Mesendoderm (in vitro differentiated cells): Measurements from ENCODE around the gene ATP2A2.

Experiments used
- DNase-seq: peaks from one replicate; pipeline ENCODE4 v3.0.0; 2013
- H2AK5ac ChIP-seq: 2 replicates; pipeline ENCODE4 v1.6.1; 2013; ENCODE audit warnings: low read length, inconsistent platforms
- H2BK120ac ChIP-seq: 2 replicates; pipeline ENCODE4 v1.6.1; 2013; ENCODE audit warnings: low read depth, mild to moderate bottlenecking, low read length, moderate library complexity, mixed read lengths
- H2BK15ac ChIP-seq: replicated peaks from 2 replicates; pipeline ENCODE4 v1.6.1; 2013; ENCODE audit warnings: low read depth, mild to moderate bottlenecking, moderate library complexity
- H2BK5ac ChIP-seq: 2 replicates; pipeline ENCODE4 v1.6.1; 2013; ENCODE audit warnings: low read length, inconsistent platforms
- H3K18ac ChIP-seq: 2 replicates; pipeline ENCODE4 v1.6.1; 2013; ENCODE audit warnings: mild to moderate bottlenecking, low read length, mixed read lengths
- H3K23ac ChIP-seq: one replicate; pipeline ENCODE4 v1.6.1; 2013; ENCODE audit warnings: low read length
- H3K27ac ChIP-seq: 2 replicates; pipeline ENCODE4 v1.5.1; 2013; ENCODE audit warnings: low read depth, mild to moderate bottlenecking, inconsistent platforms, low read length, moderate library complexity
- H3K27me3 ChIP-seq: 2 replicates; pipeline ENCODE4 v1.6.1; 2013; ENCODE audit warnings: low read length, control low read depth, mild to moderate bottlenecking, inconsistent platforms; ENCODE audit not compliant: insufficient read depth, poor library complexity
- H3K36me3 ChIP-seq: 2 replicates; pipeline ENCODE4 v1.6.1; 2013; ENCODE audit warnings: low read length, inconsistent platforms; ENCODE audit not compliant: control insufficient read depth, insufficient read depth
- H3K4ac ChIP-seq: one replicate; pipeline ENCODE4 v1.6.1; 2013; ENCODE audit warnings: low read depth, mild to moderate bottlenecking, low read length, moderate library complexity
- H3K4me1 ChIP-seq: 2 replicates; pipeline ENCODE4 v1.6.1; 2013; ENCODE audit warnings: low read depth, low read length, inconsistent platforms; ENCODE audit not compliant: control insufficient read depth
- H3K4me2 ChIP-seq: 2 replicates; pipeline ENCODE4 v1.6.1; 2013; ENCODE audit warnings: low read length
- H3K4me3 ChIP-seq: 2 replicates; pipeline ENCODE4 v1.5.1; 2013; ENCODE audit warnings: mild to moderate bottlenecking, low read length
- H3K56ac ChIP-seq: one replicate; pipeline ENCODE4 v1.6.1; 2013; ENCODE audit warnings: low read length
- H3K79me1 ChIP-seq: 2 replicates; pipeline ENCODE4 v1.6.1; 2013; ENCODE audit warnings: low read length, inconsistent platforms
- H3K79me2 ChIP-seq: 2 replicates; pipeline ENCODE4 v1.6.1; 2013; ENCODE audit warnings: mild to moderate bottlenecking, low read length; ENCODE audit not compliant: control insufficient read depth, insufficient read depth
- H3K9ac ChIP-seq: 2 replicates; pipeline ENCODE4 v1.6.1; 2013; ENCODE audit warnings: low read length, inconsistent platforms
- H4K5ac ChIP-seq: one replicate; pipeline ENCODE4 v1.6.1; 2013; ENCODE audit warnings: low read length
- H4K8ac ChIP-seq: one replicate; pipeline ENCODE4 v1.6.1; 2013; ENCODE audit warnings: low read depth, mild to moderate bottlenecking, control low read depth, low read length, moderate library complexity
- WGBS: extraction: QIAGEN DNeasy Blood & Tissue Kit; methylation state at CpG from one replicate; pipeline ENCODE4 v1.1.7; 2013; ENCODE audit warnings: low lambda C conversion rate, missing lambda C conversion rate; ENCODE audit not compliant: insufficient coverage; ENCODE audit errors: extremely low coverage; 5-methylcytosine and 5-hydroxymethylcytosine counted together

The ATP2A2 gene

DNA sequence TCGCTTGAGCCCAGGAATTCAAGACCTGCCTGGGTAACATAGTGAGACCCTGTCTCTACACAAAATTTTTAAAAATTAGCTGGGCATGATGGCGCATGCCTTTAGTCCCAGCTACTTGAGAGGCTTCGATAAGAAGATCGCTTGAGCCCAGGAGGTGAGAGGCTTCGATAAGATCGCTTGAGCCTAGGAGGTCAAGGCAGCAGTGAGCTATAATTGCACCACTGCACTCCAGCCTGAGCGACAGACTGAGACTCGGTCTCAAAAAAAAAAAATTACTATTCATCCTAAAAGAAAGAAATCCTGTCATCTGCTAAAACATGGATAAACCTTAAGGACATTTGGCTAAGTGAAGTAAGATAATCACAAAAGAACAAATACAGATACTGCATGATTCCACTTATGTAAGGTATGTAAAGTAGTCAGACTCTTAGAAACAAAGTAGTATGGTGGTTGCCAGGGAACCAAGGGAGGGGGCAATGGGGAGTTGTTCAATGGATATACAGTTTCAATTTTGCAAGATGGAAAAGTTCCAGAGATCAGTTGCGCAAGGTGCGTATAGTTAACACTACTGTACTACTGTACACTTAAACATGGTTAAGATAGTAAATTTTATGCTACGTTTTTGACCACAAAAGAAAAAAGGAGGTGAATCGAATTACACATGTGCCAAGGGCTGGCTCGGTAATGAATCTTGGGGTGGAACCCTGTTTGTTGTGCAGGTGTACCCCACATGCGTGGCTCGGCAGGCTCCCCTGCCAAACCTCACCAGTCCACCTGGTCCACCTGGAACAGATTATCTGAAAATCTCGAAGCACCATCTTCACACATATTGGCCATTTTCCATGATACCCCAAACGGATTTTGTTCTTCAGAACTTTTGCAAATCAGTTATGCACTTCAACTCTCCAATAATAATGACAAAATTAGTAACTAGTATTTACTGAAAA is 18.3 kb upstream of the ATP2A2 start:
- no peak overlapping the region for H4K5ac ChIP-seq
- H3K18ac ChIP-seq = no peak overlapping the region
- no peak overlapping the region for H3K56ac ChIP-seq
- H2BK120ac ChIP-seq = no peak overlapping the region
- no peaks in the 10 kb centered on the region for H3K79me1 ChIP-seq
- H3K4me2 ChIP-seq = no peak overlapping the region
- no peak overlapping the region for H3K23ac ChIP-seq
- H3K27ac ChIP-seq = no peak overlapping the region
- H3K27me3 ChIP-seq = no peaks in the 10 kb centered on the region
- no peak overlapping the region for H2AK5ac ChIP-seq
- H4K8ac ChIP-seq = no peak overlapping the region
- no peaks in the 10 kb centered on the region for H3K4me1 ChIP-seq
- no CpG with 5 or more reads among the region's 17 CpGs for WGBS
- no peak overlapping the region for H3K9ac ChIP-seq
- no peaks in the 10 kb centered on the region for H3K79me2 ChIP-seq
- no peak overlapping the region for H2BK15ac ChIP-seq
- no peaks in the 10 kb centered on the region for H3K36me3 ChIP-seq
- H2BK5ac ChIP-seq = no peak overlapping the region
- H3K4me3 ChIP-seq = no peak overlapping the region
- no peak for DNase-seq
- no peak overlapping the region for H3K4ac ChIP-seq

- H3K23ac ChIP-seq = no peak overlapping the region
- no peaks in the 10 kb centered on the region for H3K36me3 ChIP-seq
- no peak overlapping the region for H2BK5ac ChIP-seq
- no peak overlapping the region for H3K27ac ChIP-seq
- H3K9ac ChIP-seq = no peak overlapping the region
- no peak overlapping the region for H2BK15ac ChIP-seq
- H2AK5ac ChIP-seq = no peak overlapping the region
- no peak overlapping the region for H3K4me3 ChIP-seq
- H3K56ac ChIP-seq = no peak overlapping the region
- no peak overlapping the region for H3K18ac ChIP-seq
- H4K8ac ChIP-seq = no peak overlapping the region
- no peaks in the 10 kb centered on the region for H3K79me2 ChIP-seq
- WGBS = no CpG with 5 or more reads among the region's 5 CpGs
- peaks cover 7% of the 10 kb centered on the region for H3K4me1 ChIP-seq
- H2BK120ac ChIP-seq = no peak overlapping the region
- H3K4me2 ChIP-seq = no peak overlapping the region
- no peak overlapping the region for H3K4ac ChIP-seq
- no peak overlapping the region for H4K5ac ChIP-seq
- H3K79me1 ChIP-seq = no peaks in the 10 kb centered on the region
- no peaks in the 10 kb centered on the region for H3K27me3 ChIP-seq
- DNase-seq = no peak
Measured at GRCh38 chr12:110266381-110266960, 14.6 kb upstream of the ATP2A2 start.

GRCh38 chr12:110266980-110267620 is 13.9 kb upstream of the ATP2A2 start:
- Histone ChIP-seq H3K79me1 (no peaks in the 10 kb centered on the region), H3K79me2 (no peaks in the 10 kb centered on the region), H3K9ac (no peak overlapping the region), H3K4me2 (no peak overlapping the region), H2AK5ac (no peak overlapping the region), H2BK120ac (no peak overlapping the region), H3K4ac (no peak overlapping the region), H3K27ac (no peak overlapping the region), H3K4me1 (peaks cover 7% of the 10 kb centered on the region), H3K18ac (no peak overlapping the region), H3K36me3 (no peaks in the 10 kb centered on the region), H4K5ac (no peak overlapping the region), H3K27me3 (no peaks in the 10 kb centered on the region), H2BK5ac (no peak overlapping the region), H3K56ac (no peak overlapping the region), H3K23ac (no peak overlapping the region), H3K4me3 (no peak overlapping the region), H4K8ac (no peak overlapping the region), H2BK15ac (no peak overlapping the region)
- no peak for DNase-seq
- no CpG with 5 or more reads among the region's 9 CpGs for WGBS

DNA sequence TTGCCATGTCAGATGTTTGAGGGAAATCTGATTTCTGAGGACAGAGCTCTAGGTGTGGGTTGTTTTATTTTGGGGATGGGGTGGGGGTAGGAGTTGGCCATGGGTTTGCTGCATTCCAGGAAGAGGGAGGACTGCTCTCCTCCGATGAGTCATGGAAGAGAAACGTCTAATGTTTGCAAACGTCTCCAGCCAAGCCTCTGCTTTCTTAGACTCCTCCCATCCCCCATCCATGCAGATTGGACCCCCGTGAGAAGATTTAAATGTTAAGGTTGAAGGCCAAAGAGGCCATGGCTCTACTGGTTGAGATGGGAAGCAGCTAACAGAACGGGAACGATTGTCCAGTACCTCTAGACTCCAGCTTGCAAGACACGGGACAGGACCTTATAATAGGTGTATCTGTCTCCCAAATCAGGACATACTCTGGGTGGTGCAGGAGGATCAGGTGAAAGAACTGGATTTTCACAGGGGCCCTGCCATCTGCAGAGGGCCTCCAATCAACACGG is 11.4 kb upstream of the ATP2A2 start:
- Histone ChIP-seq H3K36me3 (no peaks in the 10 kb centered on the region), H2BK120ac (no peak overlapping the region), H3K23ac (no peak overlapping the region), H4K5ac (no peak overlapping the region), H4K8ac (no peak overlapping the region), H3K79me1 (no peaks in the 10 kb centered on the region), H2BK5ac (no peak overlapping the region), H3K9ac (no peak overlapping the region), H3K56ac (no peak overlapping the region), H3K4me2 (no peak overlapping the region), H2BK15ac (no peak overlapping the region), H3K4me3 (no peak overlapping the region), H2AK5ac (no peak overlapping the region), H3K4me1 (peaks cover 7% of the 10 kb centered on the region), H3K27me3 (no peaks in the 10 kb centered on the region), H3K18ac (no peak overlapping the region), H3K27ac (no peak overlapping the region), H3K79me2 (no peaks in the 10 kb centered on the region), H3K4ac (no peak overlapping the region)
- peak; percentile 91 for DNase-seq
- no CpG with 5 or more reads among the region's 8 CpGs for WGBS

- no peaks in the 10 kb centered on the region for H3K79me2 ChIP-seq
- H3K27ac ChIP-seq = no peak overlapping the region
- H2AK5ac ChIP-seq = no peak overlapping the region
- no peak overlapping the region for H2BK120ac ChIP-seq
- no peak overlapping the region for H3K23ac ChIP-seq
- no CpG with 5 or more reads among the region's 5 CpGs for WGBS
- H3K18ac ChIP-seq = no peak overlapping the region
- no peak overlapping the region for H3K9ac ChIP-seq
- H2BK5ac ChIP-seq = no peak overlapping the region
- peak overlapping the region; percentile 26 for H3K56ac ChIP-seq
- DNase-seq = peak; percentile 31
- H2BK15ac ChIP-seq = no peak overlapping the region
- H3K79me1 ChIP-seq = no peaks in the 10 kb centered on the region
- no peak overlapping the region for H3K4me3 ChIP-seq
- peaks cover 7% of the 10 kb centered on the region for H3K4me1 ChIP-seq
- H3K27me3 ChIP-seq = no peaks in the 10 kb centered on the region
- no peak overlapping the region for H4K5ac ChIP-seq
- H3K4ac ChIP-seq = no peak overlapping the region
- H4K8ac ChIP-seq = no peak overlapping the region
- no peak overlapping the region for H3K4me2 ChIP-seq
- no peaks in the 10 kb centered on the region for H3K36me3 ChIP-seq
Measured at GRCh38 chr12:110270125-110270962, 10.7 kb upstream of the ATP2A2 start.
